ENCODE data around the gene TOMM7.

The TOMM7 gene

DNA sequence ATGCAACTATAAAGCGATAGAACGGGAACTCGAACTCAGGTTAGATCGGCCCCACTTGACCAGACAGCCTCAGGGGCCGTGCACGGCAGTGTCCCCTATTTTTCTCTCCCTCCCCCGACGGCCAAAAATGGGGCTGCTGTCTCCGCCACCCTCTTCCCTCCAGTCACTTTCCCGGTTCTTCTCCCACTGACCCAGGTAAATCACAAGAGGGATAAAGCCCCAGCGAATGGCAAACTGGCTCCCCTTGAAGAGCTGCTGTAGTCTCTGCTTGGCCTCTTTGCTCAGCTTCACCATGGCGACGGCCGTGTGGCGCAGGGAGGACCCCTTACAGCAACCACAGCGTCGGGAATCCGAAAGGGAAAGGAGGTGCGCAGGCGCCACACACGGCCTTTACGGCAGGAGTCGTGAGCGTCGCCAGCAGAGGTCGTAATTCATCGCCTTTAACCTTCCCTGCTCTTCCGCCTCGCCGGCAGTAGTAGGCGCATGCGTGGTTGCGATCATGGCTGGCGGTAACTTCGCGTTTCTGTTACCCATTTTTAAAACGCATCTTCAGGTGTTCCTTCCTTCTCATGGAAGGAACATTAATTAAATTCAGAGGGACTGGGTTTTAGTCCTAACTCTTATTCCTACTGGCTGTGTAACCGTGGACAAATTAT is at the start of gene TOMM7:
Gene TOMM7 (minus strand): TSS at position 364 of the 656 bp plus-strand sequence. CDS start 70 bp downstream, at position 294.
- peak; percentile 89 for DNase-seq (ENCODE audit: low spot score)

DNA sequence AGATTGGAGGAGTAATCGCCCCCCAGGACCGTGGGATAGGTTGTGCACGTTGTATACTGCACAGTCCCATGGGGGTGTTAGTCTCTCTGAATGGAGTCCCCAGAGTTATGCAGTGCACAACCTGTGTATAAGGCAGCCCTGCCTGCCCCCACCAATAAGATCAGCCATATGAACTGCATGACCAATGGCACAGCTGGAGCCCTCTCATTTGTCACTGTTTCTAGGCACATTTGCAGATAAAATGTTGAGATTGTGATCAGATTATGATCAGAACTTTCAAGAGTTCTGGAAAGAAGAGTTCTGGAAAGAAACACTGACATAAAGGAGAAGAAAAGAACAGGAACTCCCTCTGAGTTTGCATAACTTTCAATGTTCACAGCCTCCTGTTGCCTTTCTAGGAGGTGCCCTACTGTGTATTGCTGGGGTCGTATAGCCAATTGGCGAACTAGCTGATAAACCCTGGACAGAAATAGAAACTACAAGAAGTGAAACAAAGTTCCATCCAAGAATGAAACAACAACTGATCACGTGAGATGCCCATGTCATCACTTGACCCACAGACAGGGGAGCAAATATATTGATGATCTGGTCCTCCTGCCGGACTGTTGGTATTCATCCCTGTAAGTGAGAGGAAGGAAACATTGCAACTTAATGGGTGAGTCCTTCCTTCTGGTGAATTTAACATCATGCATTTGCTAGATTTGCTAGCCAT is 49.6 kb upstream of the TOMM7 start:
- no peak for DNase-seq (ENCODE audit: low spot score)

DNA sequence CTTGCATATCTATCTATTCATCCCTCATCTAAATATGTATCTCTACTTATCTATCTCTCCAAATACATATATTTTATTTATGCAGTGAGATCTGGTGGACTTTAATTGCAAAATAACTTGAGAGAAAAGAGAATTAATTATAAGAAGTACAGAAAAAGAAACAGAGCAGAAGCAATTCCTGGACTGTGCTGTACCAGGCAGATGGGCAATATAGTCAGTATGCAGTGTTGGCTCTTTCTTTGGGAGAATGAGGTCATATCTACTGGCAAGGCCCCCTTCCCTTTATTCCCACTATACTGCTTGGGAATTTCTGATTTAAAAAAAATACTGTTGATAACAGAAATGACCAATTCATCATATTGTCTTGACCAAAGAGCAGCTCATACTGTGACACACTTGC is 49.0 kb upstream of the TOMM7 start:
- DNase-seq (ENCODE audit: low spot score), result no peak

DNA sequence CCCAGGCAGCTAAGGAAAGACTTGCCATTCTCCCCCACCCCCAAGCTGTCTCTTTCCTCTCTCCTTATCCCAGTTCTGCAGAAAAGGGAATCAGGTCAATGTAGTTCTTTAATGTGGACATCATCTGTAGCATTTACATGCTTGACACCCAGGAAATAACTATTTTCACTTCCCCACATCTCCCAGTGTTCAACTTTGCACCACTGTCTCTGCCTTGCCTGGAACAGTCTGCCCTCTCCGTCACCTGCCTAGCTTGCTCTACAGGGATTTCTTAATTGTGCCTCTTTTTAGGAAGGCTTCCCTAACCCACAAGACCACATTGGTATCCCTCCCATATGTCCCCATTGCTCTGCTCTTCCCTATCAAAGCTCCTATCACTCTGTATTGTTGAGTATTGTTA is 45.9 kb upstream of the TOMM7 start:
- no peak for DNase-seq (ENCODE audit: low spot score)

DNA sequence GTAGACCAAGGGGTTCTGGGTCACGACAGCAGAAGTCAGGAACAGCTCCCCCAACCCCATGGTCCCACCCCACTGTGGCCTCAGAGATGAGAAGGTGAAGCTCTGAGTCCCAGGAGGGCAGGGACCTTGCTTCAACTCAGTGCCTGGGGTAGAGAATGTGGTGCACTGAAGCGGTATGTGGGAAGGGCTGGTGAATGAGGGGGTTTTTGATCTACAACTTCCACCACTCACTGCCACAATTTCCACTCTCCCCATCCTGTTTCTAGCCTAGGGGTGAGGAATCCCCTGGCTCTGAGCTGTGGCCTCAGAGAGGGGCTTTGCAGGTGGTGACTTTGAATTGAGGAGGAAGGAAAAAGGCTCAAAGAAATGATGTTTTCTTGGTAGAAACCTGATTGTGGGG is 44.9 kb upstream of the TOMM7 start:
- DNase-seq (ENCODE audit: low spot score), result no peak

DNA sequence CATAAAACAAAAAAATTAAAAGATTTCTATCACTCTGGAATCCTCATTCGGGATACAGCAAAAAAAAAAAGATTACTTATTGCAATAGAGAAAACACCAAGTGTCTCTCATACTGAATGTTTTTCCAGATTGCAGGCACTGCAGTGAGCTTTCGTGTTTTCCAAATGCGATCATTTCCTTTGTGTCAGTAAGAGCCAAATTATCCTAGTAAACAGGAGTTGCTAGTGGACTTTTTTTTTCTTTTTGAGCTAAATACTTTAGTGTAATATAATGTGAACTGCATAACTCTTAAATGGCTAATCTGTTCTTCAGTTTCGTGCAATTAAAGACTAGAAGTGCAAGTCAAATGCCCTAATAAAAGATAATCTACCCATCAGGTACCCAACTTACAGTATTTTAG is 44.4 kb upstream of the TOMM7 start:
- no peak for DNase-seq (ENCODE audit: low spot score)

DNA sequence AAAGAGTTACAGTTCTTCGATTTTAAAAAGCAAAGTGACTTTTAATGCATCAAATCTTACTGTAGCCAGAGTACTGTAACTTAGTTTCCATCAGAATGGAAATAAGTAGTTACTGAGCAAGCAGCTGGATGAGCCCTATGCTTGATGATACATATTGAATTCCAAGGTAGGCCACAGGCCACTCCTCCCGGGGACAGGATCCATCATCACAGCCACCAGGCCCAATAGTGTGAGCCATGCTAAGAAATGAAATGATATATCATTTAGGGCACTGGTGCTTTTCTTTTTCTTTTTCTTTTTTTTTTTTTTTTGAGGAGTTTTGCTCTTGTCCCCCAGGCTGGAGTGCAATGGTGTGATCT is 42.9 kb upstream of the TOMM7 start:
- DNase-seq (ENCODE audit: low spot score), result no peak

DNA sequence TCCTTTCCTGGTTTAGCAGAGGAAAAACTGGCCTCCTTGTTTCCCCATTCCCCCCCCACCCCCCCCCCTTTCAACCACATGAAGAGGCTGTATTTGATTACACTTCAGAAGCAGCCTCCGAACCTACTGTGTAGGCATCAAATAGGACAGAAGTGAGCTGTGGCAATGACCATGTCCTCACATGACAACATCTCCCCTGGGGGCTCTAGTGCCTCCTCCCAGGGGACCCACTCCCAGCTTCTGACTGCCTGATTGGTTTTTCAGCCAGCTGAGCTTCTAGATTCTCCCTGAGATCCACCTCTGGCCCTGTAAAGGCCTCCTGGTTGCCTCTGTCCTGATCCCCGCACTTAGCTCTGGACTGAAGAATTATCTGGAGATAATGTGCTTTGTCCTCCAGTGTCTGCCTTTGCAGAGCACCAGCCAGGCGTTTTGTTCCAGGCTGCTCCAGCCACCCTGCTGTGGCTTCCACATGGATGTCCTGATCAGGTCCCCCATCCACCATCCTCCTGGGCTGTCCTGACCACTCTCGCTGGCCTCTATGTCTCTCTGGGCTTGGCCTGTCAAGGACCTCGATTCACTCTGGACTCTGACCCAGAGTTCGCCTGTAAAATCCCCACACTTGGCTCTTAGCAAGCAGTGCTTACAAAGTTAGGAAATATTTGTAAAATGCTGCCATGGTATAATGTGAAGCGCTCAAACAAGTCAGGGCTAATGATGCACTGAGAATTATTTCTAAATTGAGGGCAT is 42.4 kb upstream of the TOMM7 start:
- DNase-seq (ENCODE audit: low spot score), result no peak

DNA sequence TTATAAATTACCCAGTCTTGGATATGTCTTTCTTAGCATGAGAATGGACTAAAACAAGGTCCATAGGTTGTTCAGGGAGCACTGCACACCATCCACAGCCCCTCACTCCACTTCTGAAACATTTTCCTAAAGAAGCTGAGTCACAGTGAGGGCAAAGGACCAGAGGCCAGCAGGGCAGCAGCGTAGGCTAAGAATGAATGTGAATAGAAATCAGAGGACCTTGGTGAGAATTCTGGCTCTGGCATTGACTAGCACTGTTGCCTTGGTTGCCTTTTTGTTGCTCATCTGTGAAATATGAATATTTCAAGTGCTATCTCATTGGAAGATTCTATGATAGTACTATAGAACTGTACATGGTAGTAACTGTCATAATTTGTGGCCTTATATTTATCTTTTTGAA is 41.7 kb upstream of the TOMM7 start:
- no peak for DNase-seq (ENCODE audit: low spot score)

DNA sequence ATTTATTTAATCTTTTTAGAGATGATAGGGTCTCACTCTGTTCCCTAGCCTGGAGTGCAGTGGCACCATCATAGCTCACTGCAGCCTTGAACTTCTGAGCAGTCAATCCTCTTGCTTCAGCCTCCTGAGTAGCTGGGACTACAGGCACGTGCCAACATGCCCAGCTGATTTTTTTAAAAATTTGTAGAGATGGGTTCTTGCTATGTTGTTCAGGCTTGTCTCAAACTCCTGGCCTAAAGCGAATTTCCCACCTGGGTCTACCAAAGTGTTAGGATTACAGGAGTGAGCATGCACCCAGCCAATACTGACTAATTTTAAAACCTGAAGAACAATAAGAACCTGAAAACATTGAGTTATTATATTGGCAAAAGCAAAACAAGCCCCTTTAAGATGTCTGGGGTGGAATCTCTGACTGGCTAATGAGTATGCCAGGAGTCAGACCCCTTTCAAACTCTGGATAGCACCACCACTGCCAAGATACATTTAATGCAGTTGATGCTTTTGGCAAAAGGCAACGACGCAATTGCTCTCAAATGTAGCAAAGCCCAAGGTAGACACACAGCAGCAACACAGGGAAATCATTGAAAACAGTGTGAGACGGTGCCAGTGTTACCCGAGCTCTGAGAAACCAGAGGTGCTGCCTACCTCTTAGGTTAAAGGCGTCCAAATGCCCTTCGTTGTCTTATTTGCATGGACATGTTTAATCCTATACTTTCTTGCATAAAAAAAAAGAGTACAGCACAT is 40.7 kb upstream of the TOMM7 start:
- no peak for DNase-seq (ENCODE audit: low spot score)

DNA sequence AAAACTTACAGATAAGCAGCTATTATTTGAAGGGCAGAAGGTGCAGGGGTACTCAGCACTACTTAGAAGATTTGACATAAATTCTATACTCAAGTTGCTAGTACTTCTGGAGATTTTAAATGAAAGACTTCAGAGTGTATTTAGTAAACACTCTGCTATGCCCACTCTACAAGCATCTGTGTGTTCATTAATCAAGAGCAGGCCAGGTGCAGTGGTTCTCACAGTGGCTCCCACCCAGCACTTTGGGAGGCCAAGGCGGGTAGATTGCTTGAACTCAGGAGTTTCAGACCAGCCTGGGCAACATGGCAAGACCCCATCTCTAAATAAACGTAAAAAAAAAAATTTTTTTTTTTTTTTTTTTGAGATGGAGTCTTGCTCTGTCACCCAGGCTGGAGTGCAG is 38.9 kb upstream of the TOMM7 start:
- no peak for DNase-seq (ENCODE audit: low spot score)

DNA sequence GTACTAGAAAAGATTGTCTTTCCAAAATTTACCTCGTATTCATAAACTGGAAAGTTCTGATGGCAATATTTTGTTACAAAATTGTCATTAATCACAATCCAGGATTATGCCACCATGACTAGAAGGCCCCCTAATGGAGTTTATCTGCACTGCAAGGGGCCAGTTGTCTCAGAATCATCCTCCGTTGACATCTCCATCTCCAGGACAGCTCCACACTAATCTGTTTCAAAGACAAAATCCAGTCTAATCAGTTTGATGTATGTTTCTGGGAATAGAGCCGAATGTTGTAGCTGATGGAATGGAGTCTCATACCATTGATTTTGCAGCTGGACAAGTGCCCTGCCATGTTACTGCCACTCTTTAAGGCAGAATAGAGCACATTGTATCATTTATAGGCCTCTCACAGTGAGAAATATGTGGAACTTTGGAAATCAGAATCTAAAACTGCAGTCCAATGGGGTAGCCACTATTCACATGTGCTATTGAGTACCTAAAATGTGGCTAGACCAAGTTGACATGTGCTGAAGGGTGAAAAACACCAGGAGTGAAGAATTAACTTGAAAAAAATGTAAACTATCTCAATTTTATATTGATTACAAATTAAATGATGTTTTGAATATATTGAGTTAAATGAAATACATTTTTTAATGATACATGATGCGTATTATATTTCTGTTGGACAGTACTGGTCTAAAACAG is 38.3 kb upstream of the TOMM7 start:
- no peak for DNase-seq (ENCODE audit: low spot score)

DNA sequence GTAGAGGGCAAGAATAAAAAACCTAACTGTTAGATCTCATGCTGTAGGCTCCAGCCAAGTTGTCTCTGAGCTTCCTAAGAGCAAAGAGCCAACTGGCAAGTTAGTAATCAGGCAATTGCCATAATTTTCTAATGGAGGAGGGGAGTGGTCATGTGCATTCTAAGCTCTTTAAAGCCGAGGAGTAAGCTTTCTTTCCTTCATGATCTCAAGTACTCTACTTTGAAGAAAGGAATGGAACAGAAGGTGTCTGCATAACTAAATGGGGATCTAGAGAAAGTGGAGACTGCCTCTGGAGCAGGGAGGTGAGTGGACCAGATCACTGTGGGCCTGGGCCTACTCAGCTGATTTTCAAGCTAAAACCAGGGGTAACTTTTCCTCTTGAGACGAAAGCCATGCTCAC is 37.7 kb upstream of the TOMM7 start:
- DNase-seq (ENCODE audit: low spot score), result no peak

DNA sequence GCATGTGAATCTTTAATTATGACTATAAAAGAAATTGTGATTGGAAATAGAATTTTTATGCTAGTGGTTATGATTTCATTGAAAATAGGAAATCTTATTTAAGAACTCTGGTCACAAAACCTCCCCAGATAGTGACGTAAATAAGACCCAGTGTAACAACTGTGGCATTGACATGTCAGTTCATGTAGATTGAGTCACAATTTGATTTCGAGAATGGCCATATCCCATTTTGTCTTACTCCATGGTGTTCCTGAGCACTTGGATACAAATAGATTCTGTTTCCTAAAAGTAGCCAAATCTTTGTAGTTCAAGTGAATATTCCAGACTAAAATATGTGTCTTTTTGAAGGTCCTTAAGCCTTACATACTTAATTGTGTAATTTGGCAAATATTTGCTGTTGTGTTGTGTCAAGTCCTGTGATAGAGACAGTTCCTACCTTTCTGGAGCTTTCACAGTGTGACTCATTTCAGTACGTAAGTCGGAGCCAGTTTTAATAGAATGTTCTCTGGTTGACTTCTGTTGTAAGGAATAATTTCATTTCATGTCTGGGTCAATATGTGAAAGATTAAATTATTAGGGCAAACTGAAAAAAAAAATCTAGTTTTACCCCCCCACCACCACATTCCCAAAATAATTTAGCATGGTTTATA is 37.1 kb upstream of the TOMM7 start:
- no peak for DNase-seq (ENCODE audit: low spot score)

DNA sequence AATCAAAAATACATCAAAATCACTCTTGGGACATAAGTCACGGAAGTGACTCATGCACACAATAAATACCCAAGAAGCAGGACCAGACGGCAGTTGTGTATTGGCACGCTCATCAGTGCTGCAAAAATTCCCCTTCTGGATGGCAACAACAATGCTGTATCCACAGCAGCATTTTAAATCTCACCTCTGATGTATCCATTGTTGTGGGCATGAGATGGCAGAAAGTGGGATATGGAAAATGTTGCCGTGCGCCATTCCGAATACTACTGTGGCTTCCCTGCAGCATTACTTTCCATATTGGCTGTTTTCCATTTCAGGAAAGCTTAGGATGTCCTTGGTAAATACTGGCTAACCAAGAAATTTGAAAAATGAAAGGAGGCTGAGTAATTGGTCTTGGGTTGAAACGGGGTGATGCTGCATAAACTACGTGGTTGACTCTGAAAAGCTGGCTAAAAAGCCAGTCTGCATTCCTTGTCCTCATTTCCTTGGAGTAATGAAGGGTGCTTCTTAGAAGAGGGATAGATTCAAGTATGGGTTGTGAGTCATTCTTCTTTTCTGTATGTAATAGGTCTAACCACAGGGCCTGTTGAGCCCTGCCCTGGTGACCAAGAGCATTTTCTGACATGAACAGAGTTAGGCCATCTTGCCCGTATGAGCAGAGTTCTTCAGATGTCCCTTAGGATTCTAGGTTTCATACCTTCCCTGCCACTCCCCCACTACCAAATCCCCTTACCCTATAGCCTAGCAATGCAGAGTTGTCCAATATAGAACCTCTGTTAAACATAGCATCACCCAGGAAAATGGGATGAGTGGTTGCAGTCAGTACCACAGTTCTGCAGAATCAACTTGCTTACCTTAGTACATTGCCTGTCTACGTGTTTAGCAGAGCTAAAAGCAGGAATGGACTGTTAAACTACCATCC is 36.3 kb upstream of the TOMM7 start:
- DNase-seq (ENCODE audit: low spot score), result no peak

DNA sequence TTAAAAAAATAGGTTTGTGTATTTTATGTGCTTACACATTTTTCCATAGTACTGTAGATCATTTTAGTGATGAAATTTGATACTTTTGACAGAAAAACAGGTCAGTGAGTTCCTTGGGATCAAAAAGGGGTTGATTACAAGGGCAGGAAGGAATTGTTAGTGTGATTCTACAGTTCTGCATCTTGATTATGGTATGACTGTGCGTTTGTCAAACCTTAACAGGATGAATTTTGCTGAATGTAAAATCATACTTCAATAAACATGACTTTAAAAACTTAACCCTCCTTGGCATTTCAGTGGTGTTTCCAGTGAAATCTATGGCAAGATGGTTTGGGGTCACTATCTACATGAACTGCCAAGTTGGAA is 35.6 kb upstream of the TOMM7 start:
- no peak for DNase-seq (ENCODE audit: low spot score)

DNA sequence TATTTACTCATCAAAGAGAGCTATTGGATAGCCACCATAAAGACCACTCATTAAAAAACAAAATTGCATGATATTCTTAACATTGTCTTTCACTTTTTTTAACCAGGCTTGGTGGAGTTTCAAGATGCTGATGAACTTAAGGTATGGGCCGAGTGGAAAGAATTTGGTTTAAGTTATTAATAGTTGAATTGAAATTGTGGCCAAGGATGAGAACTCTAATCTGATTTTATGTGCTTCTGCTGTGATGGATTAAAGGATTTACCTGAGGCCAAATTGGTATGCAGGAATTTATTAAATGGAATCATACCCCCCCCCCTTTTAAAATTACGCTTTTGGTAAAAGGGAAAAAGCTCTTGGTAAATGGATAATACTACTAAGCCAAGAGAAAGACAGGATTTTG is 33.8 kb upstream of the TOMM7 start:
- no peak for DNase-seq (ENCODE audit: low spot score)

DNA sequence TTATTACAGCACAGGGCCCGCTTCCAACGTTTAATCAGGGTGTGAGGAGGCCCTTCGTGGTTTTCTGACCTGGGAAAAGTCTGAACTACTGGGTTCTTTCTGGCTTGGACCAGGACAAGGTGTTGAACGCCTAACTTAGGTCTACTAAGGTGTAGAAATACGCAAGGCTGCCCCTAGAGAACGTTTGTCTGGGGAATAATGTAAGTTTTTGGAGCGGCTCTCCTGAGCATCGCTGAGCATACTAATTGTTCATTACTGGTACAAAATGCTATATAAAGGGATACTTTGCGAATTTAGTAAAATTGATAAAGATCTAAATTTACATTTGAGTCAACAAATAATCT is 32.4 kb upstream of the TOMM7 start:
- DNase-seq (ENCODE audit: low spot score), result no peak

DNA sequence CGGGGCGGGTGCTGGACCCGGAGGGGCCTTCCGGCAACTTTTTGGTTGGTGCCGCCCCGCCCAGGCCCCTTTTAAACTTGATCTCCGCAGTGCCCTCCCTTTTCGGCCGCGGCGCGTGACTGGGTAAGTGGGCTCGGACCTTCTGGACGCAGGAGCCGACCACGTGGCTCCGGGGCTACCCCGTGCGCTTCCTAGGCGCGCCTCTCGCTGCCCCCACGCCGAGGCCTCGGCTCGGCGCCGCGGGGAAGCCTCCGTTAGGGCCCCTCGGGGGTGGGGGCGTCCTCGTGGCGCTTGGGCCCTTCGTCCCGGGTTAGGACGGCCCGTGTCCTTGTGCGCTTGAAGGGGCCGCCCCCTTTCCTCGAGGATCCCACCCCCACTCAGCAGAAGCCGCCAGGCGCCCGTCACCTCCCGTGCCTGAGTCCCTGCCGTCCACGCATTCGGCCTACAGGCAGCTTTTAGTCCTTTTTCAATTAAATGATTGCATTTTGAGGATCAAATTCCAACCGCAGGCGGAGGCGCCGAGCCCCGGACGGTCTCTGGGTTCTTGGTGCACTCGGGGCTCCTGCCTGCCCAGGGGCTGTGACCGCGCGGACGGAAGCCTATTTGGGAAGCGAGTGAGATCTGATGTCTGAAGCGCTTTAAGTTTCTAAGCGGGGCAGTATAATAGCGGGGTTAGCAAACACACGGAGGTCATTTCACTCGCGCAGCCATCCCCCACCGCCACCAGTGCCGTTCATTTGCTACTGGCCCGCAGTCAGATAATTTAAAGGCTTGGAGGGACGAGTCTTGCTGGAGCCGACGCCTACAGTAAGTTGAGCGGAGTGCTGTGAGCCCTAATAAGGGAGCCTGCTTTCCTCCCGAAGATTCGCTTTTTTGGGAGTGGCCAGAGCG is 31.8 kb upstream of the TOMM7 start:
- DNase-seq (ENCODE audit: low spot score), result peak; percentile 85
